ENCODE data around the gene CEP152.
"Not testable (repeated sequence)": the region's sequence is repeated elsewhere in the genome, so short reads cannot be mapped to it uniquely, and the experiment has no call there.

The CEP152 gene

DNA sequence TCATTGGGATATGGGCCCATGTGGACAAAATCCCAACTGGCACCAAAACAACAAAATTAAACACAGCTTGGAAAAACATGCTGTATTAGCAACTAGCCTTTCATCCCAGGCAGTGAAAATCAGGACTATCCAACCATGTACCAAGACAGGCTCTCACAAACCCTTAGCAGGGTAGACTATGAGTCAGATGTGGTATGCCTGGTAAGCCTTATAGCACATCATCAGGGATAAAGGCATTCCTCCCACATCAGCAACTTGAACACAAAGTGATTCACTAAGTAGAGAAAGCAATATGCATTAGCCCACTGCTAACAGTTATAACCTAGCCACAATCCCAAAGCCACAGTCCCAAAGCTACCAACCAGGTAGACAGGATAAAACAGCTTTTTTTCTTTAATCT, 8.0 kb downstream of the CEP152 start:
- FAIRE-seq = no peak

DNA sequence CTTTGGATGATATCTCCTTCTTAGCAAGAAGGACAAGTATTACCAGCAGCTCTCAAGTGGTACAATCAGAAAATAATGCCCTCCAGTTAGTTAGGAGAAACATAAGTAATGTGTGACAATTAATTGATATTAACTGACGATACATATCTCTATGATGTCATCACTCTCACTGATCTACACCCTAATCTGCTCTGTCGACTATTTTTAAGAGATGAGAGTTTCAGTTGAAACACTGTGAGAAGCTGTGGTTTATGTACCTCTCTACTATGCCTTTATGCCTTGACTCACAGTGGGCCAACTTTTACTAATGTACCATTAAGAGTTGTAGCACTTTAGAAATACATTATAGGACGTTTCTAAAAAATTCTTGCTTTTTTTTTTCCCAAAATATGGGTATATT, 8.6 kb downstream of the CEP152 start:
- FAIRE-seq (no peak), DNase-seq (ENCODE audit: insufficient read length) (no peak)
- TF ChIP-seq POLR2A (IDR thresholded peaks at IDR 0.05; ENCODE audit: low read depth, low read length) (no peak), POLR2AphosphoS5 (IDR thresholded peaks at IDR 0.05; ENCODE audit: low read depth, low read length) (no peak), TAF1 (IDR thresholded peaks at IDR 0.05; ENCODE audit: borderline replicate concordance, low read depth, low read length) (no peak)

More for the DNA sequence above, 8.0 kb downstream of the CEP152 start:
- no peak for DNase-seq (ENCODE audit: insufficient read length)
- no peak for TF ChIP-seq POLR2AphosphoS5 (IDR thresholded peaks at IDR 0.05; ENCODE audit: low read depth, low read length)
- TF ChIP-seq POLR2A (IDR thresholded peaks at IDR 0.05; ENCODE audit: low read depth, low read length) = no peak
- no peak for TF ChIP-seq TAF1 (IDR thresholded peaks at IDR 0.05; ENCODE audit: borderline replicate concordance, low read depth, low read length)

DNA sequence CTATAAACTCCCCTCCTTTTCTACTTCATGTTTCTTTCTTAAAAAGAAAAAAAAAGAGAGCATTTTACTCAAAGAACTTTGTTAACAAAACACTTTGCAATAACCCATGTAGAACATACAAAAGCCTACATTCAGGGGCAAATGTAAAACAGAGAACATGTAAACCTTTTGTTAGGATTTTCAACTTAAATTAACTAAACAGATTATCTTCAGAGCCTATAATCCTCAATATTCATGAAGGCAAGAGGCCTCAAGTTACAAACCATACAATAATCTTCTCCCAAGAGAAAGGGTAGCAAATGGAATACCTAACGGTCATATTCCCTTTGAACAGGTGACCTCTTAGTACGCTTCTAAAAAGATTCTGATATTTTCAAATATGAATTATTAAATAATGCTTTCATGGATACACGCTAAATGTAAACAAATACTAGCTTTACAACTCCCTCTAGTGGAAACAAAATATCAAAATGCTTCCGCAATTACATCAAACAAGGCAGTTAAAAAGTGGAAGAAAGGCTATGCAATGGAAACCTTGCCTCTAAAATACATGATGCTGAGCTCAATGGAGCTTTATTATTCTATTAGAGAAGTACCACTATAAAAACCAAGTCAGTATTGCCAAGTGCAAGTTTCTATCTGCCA, 9.9 kb downstream of the CEP152 start:
- TF ChIP-seq TAF1 (IDR thresholded peaks at IDR 0.05; ENCODE audit: borderline replicate concordance, low read depth, low read length) (no peak), POLR2AphosphoS5 (IDR thresholded peaks at IDR 0.05; ENCODE audit: low read depth, low read length) (no peak), POLR2A (IDR thresholded peaks at IDR 0.05; ENCODE audit: low read depth, low read length) (no peak)
- FAIRE-seq (peak; percentile 63), DNase-seq (ENCODE audit: insufficient read length) (no peak)

DNA sequence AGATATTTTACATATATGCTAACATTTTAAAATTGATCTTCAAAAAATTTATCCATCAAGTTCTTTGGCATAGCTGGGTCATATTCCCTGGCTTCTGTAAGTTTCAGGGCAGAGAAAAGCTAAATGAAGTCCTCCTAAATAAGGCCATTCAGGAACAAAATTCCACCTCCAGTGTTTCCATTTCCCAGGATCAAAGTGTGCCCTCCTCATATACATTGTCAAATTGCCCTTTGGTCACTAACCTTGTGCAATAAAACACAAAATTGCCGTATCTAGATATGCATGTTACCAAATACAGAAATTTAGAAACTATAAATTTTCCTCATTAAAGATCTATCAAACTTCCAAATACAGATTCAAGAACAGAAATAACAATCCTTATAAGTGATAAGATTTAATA, 10.6 kb downstream of the CEP152 start:
- DNase-seq (ENCODE audit: insufficient read length) = no peak
- TF ChIP-seq POLR2AphosphoS5 (IDR thresholded peaks at IDR 0.05; ENCODE audit: low read depth, low read length) (no peak), TAF1 (IDR thresholded peaks at IDR 0.05; ENCODE audit: borderline replicate concordance, low read depth, low read length) (no peak), POLR2A (IDR thresholded peaks at IDR 0.05; ENCODE audit: low read depth, low read length) (no peak)
- no peak for FAIRE-seq

DNA sequence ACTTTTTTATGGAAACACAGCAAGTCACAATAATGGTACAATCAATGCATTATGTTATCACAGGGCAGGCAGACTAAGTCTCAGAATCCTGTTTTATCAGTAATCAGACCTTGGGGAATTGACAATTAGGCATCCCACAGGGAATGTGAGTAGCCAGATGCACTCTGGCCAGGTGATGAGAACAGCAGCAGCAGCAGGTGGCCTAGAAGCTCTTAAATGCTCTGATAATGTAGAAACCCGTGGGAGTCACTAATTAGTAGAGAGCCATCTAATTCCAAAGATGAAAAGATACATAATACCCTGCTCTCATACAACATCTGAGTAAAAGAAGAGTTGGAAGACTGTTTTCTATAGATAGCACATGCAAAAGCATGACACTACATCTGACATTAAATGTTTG, 12.6 kb downstream of the CEP152 start:
- no peak for DNase-seq (ENCODE audit: insufficient read length)
- TF ChIP-seq TAF1 (IDR thresholded peaks at IDR 0.05; ENCODE audit: borderline replicate concordance, low read depth, low read length) = no peak
- TF ChIP-seq POLR2AphosphoS5 (IDR thresholded peaks at IDR 0.05; ENCODE audit: low read depth, low read length) = no peak
- no peak for TF ChIP-seq POLR2A (IDR thresholded peaks at IDR 0.05; ENCODE audit: low read depth, low read length)
- FAIRE-seq = no peak

DNA sequence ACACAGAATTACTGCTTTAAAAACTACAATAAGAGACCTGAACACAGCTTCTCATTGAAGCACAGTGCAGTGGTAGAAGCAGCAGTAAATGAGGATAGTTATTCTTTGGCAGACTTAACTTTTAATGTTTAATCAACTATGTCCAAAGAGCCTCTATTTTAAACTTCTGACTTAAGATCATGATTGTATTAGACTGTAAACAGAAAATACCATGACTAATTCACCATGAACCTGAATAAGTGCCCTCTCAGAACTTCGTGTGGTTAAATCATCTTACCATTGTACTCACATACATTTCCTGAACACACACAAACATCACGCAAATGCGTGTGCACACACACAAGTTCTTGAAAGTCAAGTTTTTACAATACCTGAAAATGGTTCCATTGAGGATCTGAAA, 13.9 kb downstream of the CEP152 start:
- TF ChIP-seq POLR2AphosphoS5 (IDR thresholded peaks at IDR 0.05; ENCODE audit: low read depth, low read length) (no peak), TAF1 (IDR thresholded peaks at IDR 0.05; ENCODE audit: borderline replicate concordance, low read depth, low read length) (no peak), POLR2A (IDR thresholded peaks at IDR 0.05; ENCODE audit: low read depth, low read length) (no peak)
- no peak for FAIRE-seq
- DNase-seq (ENCODE audit: insufficient read length) = no peak

DNA sequence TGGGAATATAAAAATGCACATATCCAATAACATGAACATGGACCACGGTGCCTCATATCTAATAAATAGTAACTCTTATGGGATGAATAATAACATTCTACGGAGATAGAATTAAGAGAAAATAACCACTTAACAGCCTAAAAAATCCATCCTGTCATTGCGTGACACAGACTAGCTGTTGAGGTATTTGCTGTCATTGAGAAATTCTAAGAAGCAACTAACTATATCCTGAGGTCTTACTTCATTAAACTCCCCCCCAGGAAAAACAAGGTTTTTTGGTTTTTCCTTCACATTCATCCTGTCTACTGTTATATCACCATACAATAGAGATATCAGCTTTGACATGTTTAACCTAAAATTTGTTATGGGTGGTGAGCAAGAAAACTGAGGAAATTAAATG, 14.3 kb downstream of the CEP152 start:
- FAIRE-seq (peak; percentile 46), DNase-seq (ENCODE audit: insufficient read length) (no peak)
- TF ChIP-seq TAF1 (IDR thresholded peaks at IDR 0.05; ENCODE audit: borderline replicate concordance, low read depth, low read length) = no peak
- no peak for TF ChIP-seq POLR2AphosphoS5 (IDR thresholded peaks at IDR 0.05; ENCODE audit: low read depth, low read length)
- no peak for TF ChIP-seq POLR2A (IDR thresholded peaks at IDR 0.05; ENCODE audit: low read depth, low read length)

DNA sequence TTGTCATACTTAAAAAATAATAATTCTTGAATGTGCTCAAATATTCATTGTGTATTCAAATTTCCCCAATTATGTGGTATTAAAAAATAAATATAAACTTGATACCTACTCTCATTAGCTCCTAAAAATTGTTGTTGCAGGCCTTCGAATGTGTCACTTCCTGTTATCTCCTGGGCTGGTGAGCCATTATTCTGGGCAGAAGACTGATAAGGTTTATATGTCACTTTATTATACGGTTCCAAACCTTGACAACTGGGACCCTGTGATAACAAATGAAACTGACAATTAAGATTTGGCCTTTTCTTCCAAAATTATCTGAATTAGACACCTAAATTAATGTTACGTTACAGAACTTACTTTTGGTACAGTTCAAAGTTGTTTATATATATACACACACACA, 15.0 kb downstream of the CEP152 start:
- TF ChIP-seq POLR2A (IDR thresholded peaks at IDR 0.05; ENCODE audit: low read depth, low read length) = no peak
- TF ChIP-seq POLR2AphosphoS5 (IDR thresholded peaks at IDR 0.05; ENCODE audit: low read depth, low read length) = no peak
- no peak for TF ChIP-seq TAF1 (IDR thresholded peaks at IDR 0.05; ENCODE audit: borderline replicate concordance, low read depth, low read length)
- no peak for FAIRE-seq
- DNase-seq (ENCODE audit: insufficient read length) = no peak

DNA sequence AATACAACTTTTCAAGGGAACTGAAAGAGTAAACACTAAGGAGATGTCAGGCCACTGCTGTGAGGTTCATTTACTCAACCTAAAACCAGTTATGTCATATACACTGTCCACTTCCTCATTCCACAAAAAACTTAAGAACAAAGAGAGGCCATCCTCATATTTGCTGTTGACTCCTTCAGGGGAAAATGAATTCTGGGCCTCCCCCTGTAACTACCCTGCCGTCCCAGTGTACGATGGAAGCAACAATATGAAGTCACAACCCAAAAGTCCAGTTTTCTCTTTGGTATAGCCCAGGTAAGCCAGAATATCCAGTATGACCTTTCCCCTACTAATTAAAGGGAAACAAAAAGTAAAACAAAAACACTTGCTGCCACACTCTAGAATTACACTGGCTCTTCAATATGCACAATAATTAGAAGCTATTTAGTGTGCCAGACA, 16.2 kb downstream of the CEP152 start:
- DNase-seq (ENCODE audit: insufficient read length) (peak; percentile 8), FAIRE-seq (peak; percentile 82)
- TF ChIP-seq POLR2A (IDR thresholded peaks at IDR 0.05; ENCODE audit: low read depth, low read length) = no peak
- TF ChIP-seq POLR2AphosphoS5 (IDR thresholded peaks at IDR 0.05; ENCODE audit: low read depth, low read length) = no peak
- no peak for TF ChIP-seq TAF1 (IDR thresholded peaks at IDR 0.05; ENCODE audit: borderline replicate concordance, low read depth, low read length)

DNA sequence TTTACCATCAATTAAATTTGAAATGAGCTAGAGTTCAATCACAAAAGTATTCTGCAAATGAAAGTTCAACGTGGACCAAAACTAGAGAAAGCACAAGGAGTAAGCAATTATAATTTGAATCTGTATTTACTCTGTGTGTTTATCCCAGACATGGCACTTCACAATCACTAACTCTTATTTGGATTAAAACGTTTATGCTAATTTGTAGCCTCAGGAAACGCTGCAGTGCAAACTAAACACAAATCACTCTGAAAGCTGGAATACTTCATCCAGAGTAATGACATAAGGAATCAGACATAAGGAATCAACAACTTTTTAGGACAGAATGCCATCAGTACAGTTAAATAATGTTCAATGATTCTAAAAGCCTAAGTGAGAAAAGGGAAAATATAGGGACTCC, 18.5 kb downstream of the CEP152 start:
- DNase-seq (ENCODE audit: insufficient read length) (no peak), FAIRE-seq (no peak)
- TF ChIP-seq POLR2AphosphoS5 (IDR thresholded peaks at IDR 0.05; ENCODE audit: low read depth, low read length) = no peak
- no peak for TF ChIP-seq POLR2A (IDR thresholded peaks at IDR 0.05; ENCODE audit: low read depth, low read length)
- no peak for TF ChIP-seq TAF1 (IDR thresholded peaks at IDR 0.05; ENCODE audit: borderline replicate concordance, low read depth, low read length)

DNA sequence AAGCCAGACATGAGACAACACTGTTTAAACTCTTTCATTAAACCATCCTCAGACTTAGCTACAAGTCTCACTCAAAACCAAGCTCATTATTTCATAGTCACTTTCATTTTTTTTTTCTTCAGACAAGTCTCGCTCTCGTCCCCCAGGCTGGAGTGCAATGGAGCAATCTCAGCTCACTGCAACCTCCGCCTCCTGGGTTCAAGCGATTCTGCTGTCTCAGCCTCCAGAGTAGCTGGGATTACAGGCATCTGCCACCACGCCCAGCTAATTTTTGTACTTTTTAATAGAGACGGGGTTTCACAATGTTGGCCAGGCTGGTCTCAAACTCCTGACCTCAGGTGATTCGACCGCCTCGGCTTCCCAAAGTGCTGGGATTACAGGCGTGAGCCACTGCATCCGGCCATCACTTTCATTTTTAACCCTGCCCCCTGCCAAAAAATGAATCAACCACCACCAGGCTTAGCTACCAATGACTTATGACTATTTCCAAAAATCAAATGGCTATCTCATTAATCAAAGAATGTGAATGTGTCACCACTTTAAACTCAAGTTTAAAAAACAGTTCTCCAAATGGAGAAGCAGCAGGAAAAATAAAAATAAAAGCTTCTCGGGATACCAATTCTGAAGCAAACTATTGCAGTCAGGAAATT, 20.3 kb downstream of the CEP152 start:
- DNase-seq (ENCODE audit: insufficient read length); FAIRE-seq: not testable (repeated sequence)

DNA sequence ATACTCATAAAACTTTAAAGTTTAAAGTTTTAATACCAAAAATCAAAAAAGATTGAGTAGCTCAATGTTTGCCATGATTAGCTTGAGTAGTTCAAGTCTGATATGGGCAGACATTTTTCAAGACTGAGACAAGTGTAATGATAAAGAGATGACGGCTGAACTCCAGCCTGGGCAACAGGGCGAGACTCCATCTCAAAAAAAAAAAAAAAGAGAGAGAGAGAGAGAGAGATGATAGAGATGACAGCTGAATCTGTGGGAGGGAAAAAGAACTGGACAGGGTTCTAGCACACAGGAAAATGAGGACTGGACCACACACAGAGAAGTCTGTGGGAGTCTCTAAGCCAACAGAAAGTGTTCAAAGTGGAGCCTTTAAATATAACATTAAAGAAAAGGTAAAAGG, 25.2 kb downstream of the CEP152 start:
- FAIRE-seq (no peak), DNase-seq (ENCODE audit: insufficient read length) (no peak)
- TF ChIP-seq POLR2A (IDR thresholded peaks at IDR 0.05; ENCODE audit: low read depth, low read length) = no peak
- no peak for TF ChIP-seq POLR2AphosphoS5 (IDR thresholded peaks at IDR 0.05; ENCODE audit: low read depth, low read length)
- no peak for TF ChIP-seq TAF1 (IDR thresholded peaks at IDR 0.05; ENCODE audit: borderline replicate concordance, low read depth, low read length)
